BE2C (cell line): ENCODE measurements around the gene AQR.

ENCODE experiments used
- DNase-seq: peaks from one replicate; pipeline ENCODE4 v3.0.0-alpha.2; 2020
- H3K27me3 ChIP-seq: fragments of 250-450 bp; sonication (Bioruptor Pico); 2 replicates; pipeline ENCODE4 v1.5.1; 2020; ENCODE audit warnings: mild to moderate bottlenecking
- H3K36me3 ChIP-seq: fragments of 250-450 bp; sonication (Bioruptor Pico); 2 replicates; pipeline ENCODE4 v1.5.1; 2020; ENCODE audit warnings: mild to moderate bottlenecking
- H3K4me1 ChIP-seq: fragments of 250-450 bp; sonication (Bioruptor Pico); 2 replicates; pipeline ENCODE4 v1.5.1; 2020
- H3K4me3 ChIP-seq: 2 replicates; pipeline ENCODE4 v1.5.1; 2011; ENCODE audit warnings: low read depth, low read length
- H3K9me3 ChIP-seq: fragments of 250-450 bp; sonication (Bioruptor Pico); 2 replicates; pipeline ENCODE4 v1.5.1; 2020
- TF ChIP-seq, protein P1 (sequence below): IDR thresholded peaks from 2 replicates; pipeline ENCODE4 v1.5.1; 2012; ENCODE audit warnings: mild to moderate bottlenecking, low read depth, low read length

AQR gene

DNA sequence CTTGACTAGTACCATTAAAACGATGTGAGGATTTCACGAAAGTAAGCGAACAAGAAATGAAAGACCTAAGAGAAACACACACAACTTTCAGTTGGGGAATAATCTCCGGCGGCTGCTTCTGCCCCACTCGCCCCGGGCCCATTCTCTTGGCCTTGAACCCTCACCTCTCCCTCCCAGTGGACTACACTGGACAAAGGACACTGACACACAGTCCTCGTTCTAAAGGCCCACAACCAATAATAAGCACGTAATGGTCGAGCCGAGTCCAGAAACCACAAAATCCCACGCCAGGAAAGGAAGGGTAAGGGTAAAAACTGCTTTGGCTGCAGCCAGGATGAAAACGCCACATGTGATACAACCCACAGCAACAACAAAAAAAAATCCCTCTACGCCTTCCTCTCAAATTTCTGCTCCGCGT is 18.1 kb upstream of the AQR start:
- H3K27me3 ChIP-seq = no peaks in the 10 kb centered on the region
- no peaks in the 10 kb centered on the region for H3K9me3 ChIP-seq
- H3K4me3 ChIP-seq = peak overlapping the region; percentile 91
- no peak for DNase-seq
- peaks cover 9% of the 10 kb centered on the region for H3K4me1 ChIP-seq
- H3K36me3 ChIP-seq = peaks cover 32% of the 10 kb centered on the region
- TF ChIP-seq, protein P1, sequence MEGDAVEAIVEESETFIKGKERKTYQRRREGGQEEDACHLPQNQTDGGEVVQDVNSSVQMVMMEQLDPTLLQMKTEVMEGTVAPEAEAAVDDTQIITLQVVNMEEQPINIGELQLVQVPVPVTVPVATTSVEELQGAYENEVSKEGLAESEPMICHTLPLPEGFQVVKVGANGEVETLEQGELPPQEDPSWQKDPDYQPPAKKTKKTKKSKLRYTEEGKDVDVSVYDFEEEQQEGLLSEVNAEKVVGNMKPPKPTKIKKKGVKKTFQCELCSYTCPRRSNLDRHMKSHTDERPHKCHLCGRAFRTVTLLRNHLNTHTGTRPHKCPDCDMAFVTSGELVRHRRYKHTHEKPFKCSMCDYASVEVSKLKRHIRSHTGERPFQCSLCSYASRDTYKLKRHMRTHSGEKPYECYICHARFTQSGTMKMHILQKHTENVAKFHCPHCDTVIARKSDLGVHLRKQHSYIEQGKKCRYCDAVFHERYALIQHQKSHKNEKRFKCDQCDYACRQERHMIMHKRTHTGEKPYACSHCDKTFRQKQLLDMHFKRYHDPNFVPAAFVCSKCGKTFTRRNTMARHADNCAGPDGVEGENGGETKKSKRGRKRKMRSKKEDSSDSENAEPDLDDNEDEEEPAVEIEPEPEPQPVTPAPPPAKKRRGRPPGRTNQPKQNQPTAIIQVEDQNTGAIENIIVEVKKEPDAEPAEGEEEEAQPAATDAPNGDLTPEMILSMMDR = no peak

DNA sequence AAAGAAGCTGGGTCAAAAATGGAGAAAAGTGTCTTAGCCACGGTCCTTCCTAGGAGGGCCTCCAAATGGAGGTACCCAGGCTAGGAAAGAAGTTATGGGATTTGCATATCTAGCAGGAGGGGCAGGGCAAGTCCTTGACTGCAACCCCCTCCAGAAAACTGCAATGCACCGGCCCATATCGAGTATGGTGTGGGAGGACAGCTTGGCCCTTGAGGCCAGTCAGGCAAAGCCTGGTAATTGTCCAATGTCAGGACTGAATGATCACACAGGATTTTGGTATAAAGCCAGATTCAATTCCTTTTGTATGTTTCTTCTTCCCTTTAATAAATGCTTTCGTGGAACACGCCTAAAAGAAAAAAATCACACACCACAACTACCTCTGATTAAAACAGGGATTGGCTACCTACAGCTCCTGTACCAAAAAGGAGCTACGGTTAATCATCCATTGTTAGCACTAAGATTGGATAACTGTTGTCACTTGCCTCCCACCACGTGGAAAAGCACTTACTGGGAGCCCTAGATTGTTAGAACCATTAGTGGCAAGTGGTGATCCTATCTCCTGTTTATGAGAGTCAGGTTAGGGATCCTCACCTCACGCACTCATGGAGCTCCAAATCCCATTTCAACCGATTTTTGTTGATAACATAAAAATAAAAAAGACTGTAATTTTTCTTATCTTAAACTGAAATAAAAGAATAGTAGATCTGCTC is 17.4 kb upstream of the AQR start:
- Histone ChIP-seq H3K36me3 (peaks cover 39% of the 10 kb centered on the region), H3K9me3 (no peaks in the 10 kb centered on the region), H3K27me3 (no peaks in the 10 kb centered on the region), H3K4me1 (peaks cover 9% of the 10 kb centered on the region), H3K4me3 (peak overlapping the region; percentile 91)
- peak; percentile 39 for DNase-seq
- TF ChIP-seq, protein P1 = no peak

DNA sequence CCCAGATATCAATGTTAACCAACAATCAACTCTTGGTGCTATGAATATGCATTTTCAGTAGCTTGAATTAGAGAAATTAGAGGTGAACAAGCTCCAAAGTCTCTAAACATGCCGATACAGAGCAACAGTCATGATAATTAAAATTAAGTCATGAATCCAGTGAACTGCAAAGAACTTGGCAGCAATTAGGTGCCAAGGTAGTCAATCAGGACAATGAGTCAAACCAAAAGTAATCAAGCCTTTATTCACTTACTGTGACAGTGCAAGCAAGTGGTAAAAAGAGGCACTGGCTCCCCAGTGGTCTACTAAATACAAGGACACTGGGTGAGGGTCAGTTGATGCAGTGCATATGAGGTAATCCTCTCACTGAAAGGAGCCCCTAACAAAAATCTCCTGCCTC is 16.8 kb upstream of the AQR start:
- Histone ChIP-seq H3K27me3 (no peaks in the 10 kb centered on the region), H3K36me3 (peaks cover 39% of the 10 kb centered on the region), H3K4me1 (peaks cover 9% of the 10 kb centered on the region), H3K4me3 (peak overlapping the region; percentile 91), H3K9me3 (no peaks in the 10 kb centered on the region)
- DNase-seq = no peak
- TF ChIP-seq, protein P1 = no peak

DNA sequence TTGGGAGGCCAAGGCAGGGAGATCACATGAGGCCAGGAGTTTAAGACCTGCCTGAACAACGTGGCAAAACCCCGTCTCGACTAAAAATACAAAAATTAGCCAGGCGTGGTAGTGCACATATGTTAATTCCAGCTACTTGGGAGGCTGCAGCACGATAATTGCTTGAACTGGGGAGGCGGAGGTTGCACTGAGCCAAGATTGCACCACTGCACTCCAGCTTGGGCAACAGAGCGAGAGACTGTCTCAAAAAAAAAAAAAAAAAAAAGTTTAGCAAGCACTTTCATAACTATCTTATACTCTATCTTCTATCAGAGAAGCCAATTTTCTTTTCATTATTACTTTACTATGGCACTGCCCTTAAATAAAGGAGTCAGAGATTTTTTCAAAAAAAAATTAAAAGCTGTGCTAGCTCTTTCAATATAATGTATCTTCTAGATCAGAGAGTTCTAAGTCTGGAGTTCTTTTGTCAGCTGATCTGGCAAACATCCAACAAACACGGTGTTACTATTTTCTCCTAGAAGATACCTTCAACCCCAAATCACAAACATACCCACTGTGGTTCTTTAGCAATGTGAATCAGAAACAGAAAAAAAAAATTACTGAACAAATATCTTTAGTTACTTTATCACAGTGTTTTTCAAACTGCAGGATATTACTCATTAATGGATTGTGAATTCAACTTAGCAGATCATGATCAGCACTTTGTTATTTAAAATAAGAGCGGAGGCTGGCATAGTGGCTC is 15.5 kb upstream of the AQR start:
- Histone ChIP-seq H3K4me3 (no peak overlapping the region), H3K27me3 (no peaks in the 10 kb centered on the region), H3K36me3 (peaks cover 39% of the 10 kb centered on the region), H3K4me1 (peaks cover 9% of the 10 kb centered on the region), H3K9me3 (no peaks in the 10 kb centered on the region)
- DNase-seq = no peak
- TF ChIP-seq, protein P1 = no peak

DNA sequence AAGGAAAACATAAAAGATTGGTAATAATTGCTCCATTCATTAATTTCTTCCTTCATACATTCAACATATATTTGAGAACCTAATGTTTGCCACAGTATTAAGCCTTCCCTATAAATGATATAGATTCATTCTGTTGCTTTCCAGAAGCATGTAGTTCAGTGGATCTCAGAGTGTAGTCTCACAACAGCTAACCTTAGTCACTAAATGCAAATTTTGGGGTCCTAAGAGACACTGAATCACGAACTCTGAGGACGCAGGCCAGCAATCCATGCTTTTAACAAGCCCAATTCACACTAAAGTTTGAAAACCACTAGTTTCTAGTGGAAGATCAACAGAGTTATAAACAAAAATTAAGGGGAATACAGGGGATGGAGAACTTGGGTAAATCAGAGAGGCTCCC is 7.2 kb upstream of the AQR start:
- no peaks in the 10 kb centered on the region for H3K27me3 ChIP-seq
- TF ChIP-seq, protein P1 = no peak
- no peaks in the 10 kb centered on the region; the same call in 1 of the 2 replicates for H3K36me3 ChIP-seq
- no peaks in the 10 kb centered on the region for H3K9me3 ChIP-seq
- no peak overlapping the region for H3K4me3 ChIP-seq
- no peak for DNase-seq
- H3K4me1 ChIP-seq = no peaks in the 10 kb centered on the region

DNA sequence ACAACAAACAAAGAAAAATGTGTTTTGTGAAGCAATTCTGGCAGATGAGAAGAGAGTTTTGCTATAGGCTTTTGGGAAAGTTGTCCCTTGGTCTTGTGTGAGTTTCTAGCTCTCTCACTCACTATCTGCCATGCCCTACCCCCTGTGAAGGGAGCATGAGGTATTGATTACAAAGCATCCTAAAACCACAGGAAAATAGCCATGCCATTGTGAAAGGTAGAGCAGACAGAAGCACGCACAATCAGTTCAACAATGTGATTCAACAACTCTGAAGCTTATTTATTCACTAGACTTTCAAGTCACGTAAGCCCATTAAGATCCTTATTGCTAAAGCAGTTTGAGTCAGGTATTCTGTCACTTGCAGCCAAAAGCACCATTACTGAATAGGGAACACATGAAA is 6.5 kb upstream of the AQR start:
- TF ChIP-seq, protein P1 = no peak
- no peak for DNase-seq
- H3K4me3 ChIP-seq = no peak overlapping the region
- no peaks in the 10 kb centered on the region for H3K9me3 ChIP-seq
- no peaks in the 10 kb centered on the region for H3K4me1 ChIP-seq
- no peaks in the 10 kb centered on the region; the same call in 1 of the 2 replicates for H3K36me3 ChIP-seq
- no peaks in the 10 kb centered on the region for H3K27me3 ChIP-seq
